Measurements from ENCODE around the gene SCOC.

DNA sequence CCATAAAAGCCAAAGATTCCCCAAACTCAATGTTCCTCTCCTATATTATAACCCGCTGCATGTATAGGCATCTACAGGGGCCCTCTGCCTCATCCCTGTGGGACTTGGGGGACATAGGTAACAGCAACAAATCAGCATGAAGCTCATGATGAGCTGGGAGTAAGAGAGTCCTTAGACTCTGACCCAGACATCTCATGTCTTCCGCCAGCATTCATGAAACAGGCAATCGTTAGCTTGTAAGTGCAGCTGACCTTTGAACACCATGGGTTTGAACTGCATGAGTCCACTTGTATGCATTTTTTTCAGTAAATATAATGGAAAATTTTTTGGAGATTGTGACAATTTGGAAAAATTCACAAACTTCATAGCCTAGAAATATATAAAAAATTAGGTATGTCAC lies 10.4 kb upstream of the SCOC start:
- TF ChIP-seq, protein P1, sequence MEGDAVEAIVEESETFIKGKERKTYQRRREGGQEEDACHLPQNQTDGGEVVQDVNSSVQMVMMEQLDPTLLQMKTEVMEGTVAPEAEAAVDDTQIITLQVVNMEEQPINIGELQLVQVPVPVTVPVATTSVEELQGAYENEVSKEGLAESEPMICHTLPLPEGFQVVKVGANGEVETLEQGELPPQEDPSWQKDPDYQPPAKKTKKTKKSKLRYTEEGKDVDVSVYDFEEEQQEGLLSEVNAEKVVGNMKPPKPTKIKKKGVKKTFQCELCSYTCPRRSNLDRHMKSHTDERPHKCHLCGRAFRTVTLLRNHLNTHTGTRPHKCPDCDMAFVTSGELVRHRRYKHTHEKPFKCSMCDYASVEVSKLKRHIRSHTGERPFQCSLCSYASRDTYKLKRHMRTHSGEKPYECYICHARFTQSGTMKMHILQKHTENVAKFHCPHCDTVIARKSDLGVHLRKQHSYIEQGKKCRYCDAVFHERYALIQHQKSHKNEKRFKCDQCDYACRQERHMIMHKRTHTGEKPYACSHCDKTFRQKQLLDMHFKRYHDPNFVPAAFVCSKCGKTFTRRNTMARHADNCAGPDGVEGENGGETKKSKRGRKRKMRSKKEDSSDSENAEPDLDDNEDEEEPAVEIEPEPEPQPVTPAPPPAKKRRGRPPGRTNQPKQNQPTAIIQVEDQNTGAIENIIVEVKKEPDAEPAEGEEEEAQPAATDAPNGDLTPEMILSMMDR (IDR thresholded peaks at IDR 0.05 in 8 of 11, conservative IDR thresholded peaks at IDR 0.05 in 3 of 11) = no peak
- TF ChIP-seq POLR2AphosphoS5 (IDR thresholded peaks at IDR 0.05) (no peak), POLR2A (IDR thresholded peaks at IDR 0.05) (no peak)
